ENCODE measurements around the gene PHF1.
A peak's percentile ranks its signal among the peaks of the same experiment; 100 is the strongest.

The PHF1 gene

DNA sequence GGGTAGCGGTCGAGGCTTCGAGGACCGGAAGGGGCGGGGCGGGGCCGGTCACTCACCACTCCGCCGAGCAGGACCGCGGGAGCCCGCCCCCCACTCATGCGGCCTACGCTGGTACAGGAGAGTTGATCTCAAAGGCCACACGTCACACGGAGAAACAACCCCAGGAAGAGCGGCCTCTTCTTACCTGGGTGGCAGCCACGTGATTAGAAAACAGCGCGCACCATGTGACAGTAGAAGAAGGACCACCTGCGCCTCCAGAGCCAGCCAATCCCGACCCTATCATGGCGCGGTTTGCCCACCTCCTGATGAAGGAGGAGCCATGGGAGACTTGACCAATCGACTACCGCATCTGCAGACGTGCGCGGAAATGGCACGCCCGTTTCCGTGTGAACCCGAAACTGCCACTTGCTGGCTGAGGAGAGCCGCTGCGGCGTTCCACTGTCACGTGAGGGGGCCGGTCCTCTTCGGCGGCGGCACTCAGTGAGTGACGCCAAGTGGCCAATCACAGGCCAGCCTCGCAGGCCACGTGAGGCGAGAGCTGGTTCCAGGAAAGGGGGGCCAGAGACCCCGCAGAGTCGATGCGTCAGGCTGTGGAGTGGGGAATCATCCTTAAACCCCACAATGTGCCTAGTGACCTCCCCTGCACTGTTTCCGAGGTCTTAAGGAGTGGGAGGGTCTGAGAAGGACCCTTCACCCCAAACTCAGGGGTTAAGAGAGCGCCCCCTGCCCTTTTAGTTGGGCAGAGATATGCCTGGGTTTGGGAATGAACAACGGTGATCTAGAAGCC lies 7.3 kb downstream of the PHF1 start, which contains the start of gene CUTA:
CUTA (minus strand) TSS at position 205 of the 787 bp plus-strand sequence; CDS start at position 98, 107 bp downstream.
- DNase-seq (ENCODE audit: low spot score): peak; percentile 96

GRCh38 chr6:33418690-33419291 lies 8.0 kb downstream of the PHF1 start:
- DNase-seq (ENCODE audit: low spot score): no peak

DNA sequence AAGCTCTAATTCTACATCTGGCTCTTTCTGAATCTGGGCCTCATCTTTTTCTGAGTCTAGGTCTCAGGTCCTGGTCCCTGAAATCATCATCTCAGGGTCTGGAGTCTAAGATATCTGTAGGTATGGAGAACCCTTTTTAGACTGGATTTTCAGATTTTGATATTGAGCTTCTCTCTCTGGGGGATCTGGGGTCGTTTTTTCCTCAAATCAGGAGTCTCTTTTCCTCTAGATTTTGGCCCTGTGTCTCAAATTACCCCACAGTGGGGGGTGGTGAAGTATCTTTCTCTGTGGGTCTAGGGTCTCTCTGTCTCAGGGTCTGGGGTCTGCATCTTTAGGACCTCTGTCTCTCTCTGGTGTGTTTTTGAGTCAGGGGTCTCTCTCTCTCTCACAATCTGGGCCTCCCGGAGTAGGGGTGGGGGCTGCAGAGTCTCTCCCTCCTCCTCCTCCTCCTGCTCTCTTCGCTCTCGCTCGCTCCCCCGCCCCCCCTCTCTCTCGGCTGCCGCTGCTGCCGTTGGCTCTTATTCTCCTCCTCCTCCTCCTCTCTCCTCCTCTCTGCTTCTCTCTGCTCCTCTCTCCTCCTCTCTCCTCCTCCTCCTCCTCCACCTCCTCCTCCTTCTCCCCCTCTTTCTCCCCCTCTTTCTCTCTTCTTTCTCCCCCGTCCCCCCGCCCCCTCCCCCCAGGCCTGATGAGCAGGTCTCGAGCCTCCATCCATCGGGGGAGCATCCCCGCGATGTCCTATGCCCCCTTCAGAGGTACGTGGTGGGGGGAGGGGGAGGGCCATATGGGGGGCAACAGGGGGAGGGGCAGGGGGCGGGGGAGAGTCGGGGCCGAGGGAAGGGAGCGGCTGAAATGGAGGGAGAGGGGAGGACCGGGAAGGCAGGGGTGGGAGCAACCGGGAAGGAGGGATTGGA lies 9.0 kb downstream of the PHF1 start, which contains the start of gene SYNGAP1:
SYNGAP1 (plus strand) TSS at position 486 of the 911 bp plus-strand sequence; CDS start at position 686, 200 bp downstream.
- no peak for DNase-seq (ENCODE audit: low spot score)

GRCh38 chr6:33420491-33421343 lies 9.9 kb downstream of the PHF1 start:
- DNase-seq (ENCODE audit: low spot score): no peak

DNA sequence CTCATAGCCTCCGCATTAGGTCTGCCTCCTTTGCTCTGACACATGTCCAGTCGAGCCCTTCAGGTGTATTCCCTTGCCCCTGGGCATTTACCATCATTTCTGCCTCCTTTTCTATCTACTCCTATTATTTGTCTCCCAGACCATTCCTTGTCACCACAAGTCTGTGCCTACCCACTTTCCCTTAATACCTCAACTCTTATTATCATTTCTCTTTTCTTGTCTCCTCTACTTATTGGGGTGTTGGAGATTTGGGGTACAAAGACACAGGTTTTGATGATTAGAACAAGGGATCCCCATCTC lies 10.5 kb downstream of the PHF1 start:
- no peak for DNase-seq (ENCODE audit: low spot score)

GRCh38 chr6:33423777-33424176 lies 13.0 kb downstream of the PHF1 start:
- DNase-seq (ENCODE audit: low spot score): no peak

DNA sequence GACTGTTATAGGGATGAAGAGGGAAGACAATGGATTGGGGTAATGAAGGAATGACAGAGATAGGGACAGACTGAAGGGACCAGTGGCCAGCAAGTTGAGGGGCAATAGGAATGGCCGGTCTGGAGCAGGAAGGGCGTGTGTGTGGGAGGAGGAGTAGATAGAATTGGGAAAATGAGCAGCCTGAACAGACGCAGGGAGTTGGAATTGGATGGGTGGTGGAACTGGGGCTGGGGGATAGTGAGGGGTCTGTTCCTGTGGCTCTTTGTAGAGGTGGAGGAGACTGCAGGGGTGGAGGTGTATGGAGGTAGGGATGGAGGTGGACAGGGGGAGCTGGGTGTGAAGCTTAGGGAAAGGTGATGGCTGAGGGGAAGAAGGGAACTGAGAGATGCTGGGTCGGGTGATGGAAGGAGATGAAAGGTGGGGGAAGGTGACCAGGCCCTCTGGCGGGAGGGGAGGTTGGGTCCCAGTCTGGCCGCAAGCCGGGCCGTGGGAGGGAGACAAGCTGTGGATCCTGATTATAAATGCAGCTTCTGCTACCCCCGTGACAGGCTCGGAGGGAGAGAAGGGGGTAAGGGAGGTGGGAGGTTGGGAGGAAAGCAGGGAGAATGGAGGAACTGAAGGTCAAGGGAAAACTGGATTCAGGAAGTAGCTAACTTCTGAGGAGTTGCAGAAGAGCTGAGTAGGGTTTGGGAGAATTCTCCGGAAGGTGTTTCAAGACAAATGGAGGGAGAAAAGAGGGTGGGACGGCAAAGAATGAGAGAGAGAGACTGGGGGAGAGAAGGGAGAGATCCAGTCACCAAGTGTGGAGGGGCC lies 14.2 kb downstream of the PHF1 start:
- DNase-seq (ENCODE audit: low spot score): no peak

DNA sequence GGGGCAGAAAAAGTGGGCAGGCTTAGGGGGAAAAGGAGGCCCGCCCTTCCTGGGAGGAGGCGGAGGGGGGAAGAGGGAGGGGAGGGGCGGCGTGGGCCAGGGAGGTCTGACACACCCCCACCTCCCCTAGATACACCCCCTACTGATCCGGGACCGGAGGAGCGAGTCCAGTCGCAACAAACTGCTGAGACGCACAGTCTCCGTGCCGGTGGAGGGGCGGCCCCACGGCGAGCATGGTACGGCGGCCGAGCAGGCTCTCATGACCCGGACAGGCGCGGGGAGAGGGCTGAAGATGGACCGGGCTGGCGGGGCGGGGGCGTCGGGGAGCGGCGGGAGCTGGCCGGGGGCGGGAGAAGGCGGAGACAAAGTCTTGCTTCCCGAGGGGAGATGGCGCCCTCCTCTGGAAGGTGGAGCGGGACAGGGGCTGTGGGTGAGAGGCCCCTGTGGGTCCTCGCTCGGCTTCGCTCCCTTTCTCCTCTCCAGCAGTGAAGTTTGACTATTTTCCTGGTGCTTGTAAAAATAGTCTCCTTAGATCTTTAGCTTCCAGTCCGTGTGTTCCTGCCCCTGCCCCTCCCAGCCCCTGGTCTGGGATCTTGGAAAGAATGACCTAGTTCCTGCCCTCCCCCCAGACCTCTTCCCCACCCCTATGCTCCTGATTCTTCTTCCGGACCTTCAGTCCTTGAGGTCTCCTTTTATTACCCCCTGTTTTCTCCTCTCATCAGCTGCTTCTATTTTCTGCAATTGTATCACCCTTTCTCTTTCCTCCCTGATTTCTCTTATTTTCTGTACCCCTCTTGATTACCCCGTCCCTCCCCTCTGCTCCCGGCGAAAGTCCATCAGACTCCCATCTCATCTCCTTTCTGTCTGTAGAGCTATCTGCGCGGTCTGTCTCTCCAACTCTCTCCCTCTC lies 15.1 kb downstream of the PHF1 start:
- peak; percentile 76 for DNase-seq (ENCODE audit: low spot score)

- DNase-seq (ENCODE audit: low spot score): peak; percentile 20
Measured at GRCh38 chr6:33426590-33427511, 16.0 kb downstream of the PHF1 start.

- peak; percentile 67 for DNase-seq (ENCODE audit: low spot score)
Measured at GRCh38 chr6:33427585-33428223, 16.9 kb downstream of the PHF1 start.

- peak; percentile 54 for DNase-seq (ENCODE audit: low spot score)
Measured at GRCh38 chr6:33428224-33428965, 17.6 kb downstream of the PHF1 start.

GRCh38 chr6:33428966-33429749 lies 18.3 kb downstream of the PHF1 start:
- no peak for DNase-seq (ENCODE audit: low spot score)

DNA sequence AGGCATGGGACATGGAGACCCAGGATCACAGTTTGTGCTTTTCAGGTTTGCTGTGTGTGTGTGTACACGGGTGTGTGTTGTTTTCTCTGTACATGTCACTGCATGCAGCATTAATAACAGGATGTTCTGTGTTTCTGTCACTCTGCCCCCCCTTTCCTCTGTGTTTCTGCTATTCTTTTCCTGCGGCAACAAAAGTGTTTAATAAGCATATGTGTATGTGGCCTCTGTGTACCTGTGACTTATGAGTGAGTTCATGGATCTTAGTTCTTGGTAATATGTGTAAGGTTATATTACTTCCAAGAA lies 18.9 kb downstream of the PHF1 start:
- no peak for DNase-seq (ENCODE audit: low spot score)

- no peak for DNase-seq (ENCODE audit: low spot score)
Measured at GRCh38 chr6:33430334-33430733, 19.5 kb downstream of the PHF1 start.

DNA sequence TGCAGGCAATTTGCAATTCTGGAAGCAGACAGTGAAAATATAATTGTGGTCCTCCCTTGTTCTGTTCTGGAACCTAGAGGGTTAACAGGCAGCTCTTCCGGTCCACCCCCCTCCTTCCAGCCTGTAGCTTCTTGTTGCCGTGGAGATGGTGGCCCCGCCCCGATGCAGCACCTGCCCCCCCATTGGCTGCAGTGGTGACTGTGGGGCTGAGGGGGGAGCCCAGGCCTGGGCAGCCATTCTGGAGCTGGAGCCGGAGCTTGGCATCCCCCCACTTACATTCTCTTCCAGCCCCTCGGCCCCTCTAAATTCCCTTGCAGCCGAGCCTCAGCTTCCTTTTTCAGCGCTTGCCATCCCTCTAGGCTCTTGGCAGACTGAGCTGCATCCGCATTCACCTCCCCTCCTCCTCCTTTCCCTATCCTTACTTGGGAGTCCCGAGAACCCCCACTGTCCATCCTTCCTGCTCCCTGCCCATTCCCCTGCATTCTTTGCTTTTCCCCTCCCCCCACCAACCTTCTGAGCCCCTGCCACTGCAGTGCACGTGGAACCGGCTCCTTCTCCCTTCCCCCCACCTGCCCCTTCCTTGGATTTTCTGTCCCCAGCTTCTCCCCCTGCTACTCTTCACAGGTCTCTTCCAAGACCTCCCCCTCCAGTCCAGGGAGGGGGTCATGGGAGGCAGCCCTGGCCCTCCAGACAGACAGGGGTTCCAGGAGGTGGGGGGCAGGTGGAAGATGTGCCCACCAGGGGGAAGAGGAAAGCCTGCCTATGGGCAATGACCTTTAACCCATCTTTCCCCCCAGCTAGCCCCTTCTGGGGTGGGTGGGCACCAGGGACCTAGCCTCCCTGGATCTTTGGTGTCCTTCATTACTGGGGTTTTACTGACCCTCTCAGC lies 20.4 kb downstream of the PHF1 start:
- peak; percentile 90 for DNase-seq (ENCODE audit: low spot score)
